NCI-H460 (cell line): ENCODE results near the gene TEP1. TPM values are rescaled to one million over a fixed set of nuclear protein-coding genes. Genes with fewer than 3 reads are reported as not detected.

Experiments used
- DNase-seq: peaks from one replicate; pipeline ENCODE4 v3.0.0-alpha.2; 2016; ENCODE audit warnings: low read depth; ENCODE audit errors: extremely low read depth
- total RNA-seq: library from RNA; depleted of rRNA; stranded (reverse); fragments of >200 nt; shearing (Covaris generic); gene quantifications from 2 replicates; pipeline ENCODE4 v1.2.3, GENCODE V29; 2014

TEP1 gene
- total RNA-seq, 1 experiment from 2014 or later, result 13.3 TPM

DNA sequence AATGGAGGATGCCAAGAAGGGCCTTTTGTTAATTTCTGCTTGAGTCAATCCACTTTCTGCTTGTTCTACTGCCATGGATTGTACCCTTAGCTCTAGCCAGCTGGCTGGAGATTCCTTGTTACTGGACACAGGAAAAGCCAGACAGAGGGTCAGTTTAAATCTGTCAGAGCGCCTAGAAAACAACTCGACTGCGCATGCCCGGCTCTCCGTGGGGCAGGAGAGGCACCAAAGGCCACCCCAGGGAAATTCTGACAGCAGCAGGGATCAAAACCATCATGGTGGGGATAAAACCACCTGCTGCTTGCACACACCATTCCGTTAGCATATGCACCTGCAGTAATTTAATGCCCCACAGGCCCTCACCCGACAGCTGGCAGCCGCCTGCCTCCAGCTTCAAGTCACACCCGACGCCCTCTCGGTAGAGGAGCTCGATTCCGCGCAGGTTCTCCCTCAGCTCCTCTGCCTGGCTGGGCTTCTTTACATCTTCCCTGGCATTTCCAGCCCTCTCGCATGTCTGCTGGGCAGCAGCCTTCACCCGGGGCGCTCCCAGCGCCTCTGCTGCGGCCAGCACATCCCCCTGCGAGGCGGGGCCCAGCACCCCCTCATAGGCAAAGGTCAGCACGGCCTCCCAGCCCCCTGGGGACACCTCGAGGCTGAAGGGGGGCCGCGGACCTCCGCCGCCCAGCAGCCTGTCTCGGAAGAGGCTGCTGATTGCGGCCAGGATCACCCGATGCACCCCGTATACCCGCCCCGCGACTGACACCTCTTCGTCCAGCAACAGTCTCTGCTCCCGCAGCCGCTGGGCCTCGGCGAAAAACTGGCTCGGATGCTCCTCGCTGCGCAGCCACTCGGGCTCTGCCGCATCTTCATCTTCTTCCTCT, 21.6 kb upstream of the TEP1 start:
- DNase-seq, result no peak

DNA sequence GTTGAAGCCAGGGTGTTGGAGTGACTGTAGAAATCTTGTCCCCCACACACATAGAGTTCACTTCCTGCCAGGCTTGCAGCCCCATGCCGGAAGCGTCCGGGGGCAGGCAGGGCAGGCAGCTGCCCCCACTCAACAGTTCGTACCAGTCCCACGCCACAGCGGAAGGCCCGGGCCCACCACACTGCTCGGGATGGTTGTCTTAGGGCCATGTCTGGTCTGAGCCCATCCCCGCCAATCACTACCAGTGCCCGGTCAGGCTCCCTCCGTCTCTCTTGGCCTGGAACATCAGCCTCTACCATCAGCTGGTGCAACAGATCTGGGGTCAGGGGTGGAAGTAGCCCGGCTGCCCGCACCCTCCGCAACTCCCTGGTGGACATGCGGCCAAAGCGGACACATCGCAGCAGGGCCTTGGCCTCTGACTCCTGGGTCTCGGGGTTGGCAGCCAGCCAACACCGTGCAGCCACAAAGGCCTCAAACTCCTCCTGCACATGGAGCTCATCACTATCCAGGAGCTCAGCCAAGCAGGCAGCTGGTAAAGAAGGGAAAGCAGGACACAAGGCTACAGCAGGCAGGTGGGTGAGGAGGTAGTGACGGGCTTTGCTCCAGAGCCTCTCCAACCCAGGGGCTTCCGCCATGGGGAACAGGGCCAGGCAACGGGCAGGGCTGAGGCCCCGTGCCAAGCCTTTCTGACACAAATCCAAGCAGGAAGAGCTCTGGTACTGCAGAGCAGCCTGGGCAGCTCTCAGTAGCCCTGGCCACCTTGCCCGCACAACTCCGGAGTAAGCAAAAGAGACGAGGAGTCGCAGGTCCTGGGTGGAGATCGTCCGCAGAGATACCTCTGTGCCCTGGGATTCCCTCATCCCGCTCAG, 16.7 kb upstream of the TEP1 start:
- DNase-seq, result no peak

DNA sequence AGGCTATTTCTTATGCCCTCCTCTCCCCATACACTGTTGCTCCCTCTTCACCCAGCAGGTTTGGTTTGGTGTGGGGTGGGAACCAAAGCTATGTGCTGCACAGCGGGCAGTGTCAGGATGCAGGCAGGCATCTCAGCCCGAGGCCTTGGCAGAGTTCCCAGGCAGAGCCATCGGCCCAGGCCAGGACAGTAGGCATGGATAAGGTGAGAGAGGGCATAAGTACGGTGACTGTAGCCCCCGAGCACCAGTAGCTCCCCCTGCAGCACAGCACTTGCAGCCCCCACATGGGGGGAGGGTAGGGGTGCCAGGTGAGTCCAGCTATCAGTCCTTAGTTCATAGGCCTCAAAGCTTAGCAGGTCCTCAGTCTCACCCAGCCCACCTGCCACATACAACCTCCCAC, 15.5 kb upstream of the TEP1 start:
- DNase-seq, result no peak

DNA sequence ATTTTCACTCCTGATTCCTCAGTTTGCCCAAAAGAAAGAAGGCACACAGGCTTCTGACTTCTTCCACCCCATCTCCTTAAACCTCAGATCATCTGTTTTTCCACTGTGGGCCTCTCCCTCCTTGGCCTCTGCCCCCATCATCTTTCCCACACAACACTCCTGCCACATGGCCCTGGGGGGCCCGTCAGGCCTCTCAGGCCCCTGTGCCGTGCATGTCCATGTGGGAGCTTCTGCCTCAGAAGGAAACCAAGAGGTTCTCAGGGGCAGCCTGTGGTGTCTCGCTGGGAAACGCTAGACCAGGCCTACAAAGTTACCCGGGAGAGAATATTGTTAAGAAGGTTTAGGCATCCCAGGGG, 14.7 kb upstream of the TEP1 start:
- no peak for DNase-seq

DNA sequence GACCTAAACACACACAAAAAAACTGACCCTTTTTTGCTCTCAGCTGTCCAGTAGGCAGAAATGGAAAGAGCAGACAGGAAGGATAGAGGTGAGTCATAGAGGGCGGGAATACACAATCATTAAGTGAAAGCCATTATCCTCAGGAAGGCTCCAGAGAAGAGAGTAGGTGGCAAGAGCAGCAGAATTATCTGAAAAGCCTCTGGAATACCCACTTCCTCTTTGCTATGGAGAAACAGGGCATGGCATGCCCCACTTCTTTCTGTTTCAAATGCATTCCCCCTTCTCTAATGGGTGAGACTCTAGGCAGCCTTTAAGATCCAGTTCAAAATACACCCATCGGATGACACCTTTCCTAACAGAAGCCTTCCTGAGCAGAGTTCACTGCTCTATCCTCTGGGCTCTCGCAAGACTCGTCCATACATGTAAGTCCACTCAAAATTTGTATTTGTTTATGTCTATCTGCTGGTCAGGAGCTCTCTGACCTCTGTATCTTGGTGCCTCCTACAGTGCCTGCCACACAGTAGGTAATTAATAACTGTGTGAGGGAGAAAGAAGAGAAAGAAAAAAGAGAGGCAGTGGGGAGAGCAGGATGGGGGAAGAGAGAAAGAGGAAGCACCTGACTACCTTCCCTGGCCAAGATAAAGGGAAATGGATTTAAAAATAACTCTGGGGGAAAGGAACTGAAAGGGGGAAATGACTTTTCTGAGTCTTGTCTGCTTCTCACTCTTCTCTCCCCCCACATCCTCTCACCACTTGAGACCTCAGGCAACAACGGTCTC, 14.1 kb upstream of the TEP1 start:
- DNase-seq, result peak; percentile 33

DNA sequence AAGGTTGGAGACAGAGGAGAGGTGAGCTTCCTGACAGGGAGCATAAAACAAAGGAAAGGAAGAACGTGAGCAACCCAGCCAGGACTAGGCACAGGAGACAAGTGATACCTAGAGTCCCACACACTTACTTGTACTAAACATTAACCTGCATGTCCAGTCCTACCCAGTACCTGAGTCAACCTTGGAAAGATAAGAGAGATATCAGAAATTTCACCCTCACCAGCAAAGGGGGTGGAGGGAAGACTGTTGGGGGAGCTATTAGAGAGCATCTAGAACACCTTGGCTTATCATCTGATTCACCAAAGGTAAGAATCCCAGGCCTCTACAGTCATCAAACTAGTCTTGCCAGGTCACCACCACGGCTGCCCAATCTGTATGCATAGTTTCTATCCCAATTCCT, 11.6 kb upstream of the TEP1 start:
- no peak for DNase-seq

DNA sequence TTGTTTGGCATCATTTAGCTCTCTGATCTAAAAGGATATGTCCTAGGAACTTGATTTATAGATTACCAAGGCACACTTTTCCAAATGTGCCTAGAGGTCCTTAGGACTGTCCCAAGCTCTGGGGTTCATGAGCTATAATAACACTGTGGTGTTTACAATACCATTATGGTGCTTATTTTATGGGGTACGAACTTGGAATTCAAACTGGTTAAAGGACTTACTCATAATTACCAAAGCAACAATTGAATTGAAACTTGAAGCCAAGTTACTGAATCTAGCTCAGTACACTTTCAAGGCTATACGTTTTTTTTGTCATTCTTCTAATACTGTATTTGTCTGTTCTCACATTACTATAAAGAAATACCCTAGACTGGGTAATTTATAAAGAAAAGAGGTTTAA, 9.6 kb upstream of the TEP1 start:
- DNase-seq, result no peak

DNA sequence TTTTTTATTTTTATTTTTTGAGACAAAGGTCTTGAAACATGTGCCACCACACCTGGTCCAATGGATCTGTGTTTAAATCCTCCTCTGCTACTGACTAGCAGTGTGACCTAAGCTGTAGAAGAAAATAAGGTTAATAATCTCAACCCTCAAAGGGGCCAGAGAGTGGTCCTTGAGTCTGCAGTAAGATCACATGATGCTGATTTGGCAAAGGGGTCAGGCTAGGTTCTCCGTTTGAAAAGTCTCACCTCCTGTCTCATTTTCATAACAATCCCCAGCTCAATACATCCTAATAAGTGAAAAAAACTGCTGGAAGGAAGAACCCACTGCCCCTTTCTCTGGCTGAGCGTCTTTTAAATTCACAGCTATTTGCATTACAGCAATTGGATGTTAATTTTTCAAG, 8.0 kb upstream of the TEP1 start:
- no peak for DNase-seq

DNA sequence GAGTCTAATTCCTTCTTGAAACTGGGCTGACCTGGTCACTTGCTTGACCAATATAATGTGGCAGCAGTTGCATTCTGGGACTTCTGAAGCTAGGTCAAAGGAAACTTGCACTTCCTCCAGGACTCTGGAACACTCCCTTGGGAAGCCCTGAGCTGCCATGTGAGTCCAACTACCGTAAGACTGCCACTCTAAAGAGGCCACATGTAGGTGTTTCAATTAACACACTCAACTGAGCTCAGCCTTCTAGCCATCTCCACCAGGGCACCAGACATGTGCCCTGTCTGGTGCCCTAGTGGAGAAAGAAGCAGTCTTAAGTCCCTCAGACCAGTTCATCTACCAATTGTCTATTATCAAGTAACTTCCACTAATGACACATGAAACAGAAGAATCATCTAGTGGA, 6.1 kb upstream of the TEP1 start:
- DNase-seq, result no peak

DNA sequence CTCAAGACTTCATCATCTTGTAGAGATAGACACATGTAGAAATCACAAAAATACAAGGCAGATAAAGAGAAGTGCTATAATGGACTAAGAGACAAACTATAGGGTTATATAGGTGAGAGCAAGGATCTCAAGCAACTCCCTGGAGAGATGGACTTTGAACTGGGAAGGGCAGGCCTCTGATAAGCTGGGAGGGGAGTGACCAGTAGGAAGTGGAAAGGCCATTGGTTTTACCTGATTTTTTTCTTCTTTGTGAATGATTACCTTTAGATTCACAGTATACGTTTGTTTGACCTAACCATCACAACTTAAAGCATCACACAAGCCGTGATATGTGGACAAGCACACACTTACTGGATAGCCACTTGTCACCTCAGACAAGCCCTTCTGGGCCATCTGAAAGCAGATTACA, 5.2 kb upstream of the TEP1 start:
- no peak for DNase-seq

DNA sequence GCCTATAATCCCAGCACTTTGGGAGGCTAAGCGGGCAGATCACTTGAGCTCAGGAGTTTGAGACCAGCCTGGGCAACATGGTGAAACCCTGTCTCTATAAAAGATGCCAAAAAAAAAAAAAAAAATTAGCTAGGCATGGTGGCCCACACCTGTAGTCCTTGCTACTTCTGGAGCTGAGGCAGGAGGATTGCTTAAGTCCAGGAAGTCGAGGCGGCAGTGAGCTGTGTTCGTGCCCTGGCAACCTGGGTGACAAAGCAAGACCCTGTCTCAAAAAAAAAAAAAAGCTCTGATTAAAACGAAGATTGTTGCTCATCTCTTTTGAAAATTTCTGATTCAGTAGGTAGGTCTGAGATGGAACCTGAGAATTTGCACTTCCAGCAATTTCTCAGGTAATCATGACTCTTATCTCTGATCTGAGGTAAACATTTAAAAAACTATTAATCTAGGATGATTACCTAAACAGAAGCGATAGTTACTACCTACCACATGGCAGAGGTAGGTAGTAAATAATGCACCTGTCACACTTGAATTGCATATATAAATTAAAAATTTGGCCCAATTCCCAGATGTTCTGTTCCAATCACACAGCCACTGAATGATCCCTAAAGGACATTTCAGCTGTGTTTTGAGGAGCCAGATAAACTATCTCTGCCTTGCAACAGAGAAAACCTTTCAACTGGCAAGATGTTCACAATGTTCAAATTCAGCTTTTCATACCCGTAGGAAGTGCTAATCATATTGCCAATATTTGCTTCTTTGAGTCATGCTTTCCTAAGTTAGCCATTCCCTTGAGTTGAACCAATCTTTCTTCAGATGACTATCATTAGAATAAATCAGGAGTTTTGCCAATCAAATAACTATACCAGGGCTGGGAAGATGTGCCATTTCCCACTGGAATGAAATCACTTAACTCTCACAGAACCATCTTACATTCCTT, 4.2 kb upstream of the TEP1 start:
- no peak for DNase-seq

DNA sequence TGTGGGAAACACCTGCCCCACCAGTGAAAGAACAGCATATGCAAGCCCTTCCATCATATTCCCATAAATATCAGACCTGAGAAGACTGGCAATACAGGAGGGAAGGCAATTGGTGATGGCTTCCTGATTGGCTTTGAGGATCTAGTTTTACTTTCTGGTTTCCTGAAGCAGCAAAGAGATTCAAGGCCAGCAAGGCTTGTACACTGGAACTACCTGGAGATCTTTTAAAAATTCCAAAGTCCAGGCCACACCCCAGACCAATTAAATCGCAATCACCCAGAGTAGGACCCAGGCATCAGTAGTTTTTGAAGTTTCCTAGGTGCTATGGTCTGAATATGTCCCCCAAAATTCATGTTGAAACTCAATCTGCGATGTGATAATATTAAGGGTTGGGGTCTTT, 2.9 kb upstream of the TEP1 start:
- DNase-seq, result no peak

DNA sequence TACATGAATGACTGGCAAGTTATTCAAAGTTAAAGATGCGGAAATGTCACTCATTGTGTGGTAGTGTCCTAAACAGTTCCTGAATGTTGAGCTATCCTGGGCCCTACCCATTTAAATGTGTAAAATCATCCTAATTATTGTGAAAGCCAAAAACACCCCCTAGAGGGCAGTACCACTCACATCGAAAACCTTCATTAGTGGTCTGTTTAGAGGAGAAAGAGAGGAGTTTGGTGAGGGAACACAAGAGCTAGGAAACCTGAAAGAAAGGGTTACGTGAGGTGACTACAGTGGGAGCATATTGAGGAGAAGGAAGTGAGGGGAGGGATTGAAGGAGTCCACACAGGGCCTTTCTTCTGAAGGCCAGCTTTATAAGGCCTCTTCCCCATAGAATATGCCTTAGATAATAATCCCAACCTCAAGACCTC, 2.5 kb upstream of the TEP1 start:
- DNase-seq, result peak; percentile 54

DNA sequence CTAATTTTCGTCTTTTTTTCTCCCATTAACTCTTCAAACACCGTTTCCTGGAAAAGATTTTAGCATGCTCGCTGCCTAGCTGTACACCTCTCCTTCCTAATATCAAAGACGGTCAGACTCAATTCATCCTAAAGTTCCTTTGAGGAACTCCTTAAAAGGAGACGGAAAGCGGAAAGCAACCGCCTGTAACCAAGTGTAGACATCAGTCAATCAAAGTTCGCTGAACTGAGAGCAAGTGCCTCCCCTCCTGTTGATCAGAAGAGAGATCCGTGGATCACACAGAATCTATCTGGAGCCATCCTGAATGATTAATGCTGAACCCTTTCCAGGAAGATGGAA, 412 bp upstream of the TEP1 start:
- peak; percentile 4 for DNase-seq

DNA sequence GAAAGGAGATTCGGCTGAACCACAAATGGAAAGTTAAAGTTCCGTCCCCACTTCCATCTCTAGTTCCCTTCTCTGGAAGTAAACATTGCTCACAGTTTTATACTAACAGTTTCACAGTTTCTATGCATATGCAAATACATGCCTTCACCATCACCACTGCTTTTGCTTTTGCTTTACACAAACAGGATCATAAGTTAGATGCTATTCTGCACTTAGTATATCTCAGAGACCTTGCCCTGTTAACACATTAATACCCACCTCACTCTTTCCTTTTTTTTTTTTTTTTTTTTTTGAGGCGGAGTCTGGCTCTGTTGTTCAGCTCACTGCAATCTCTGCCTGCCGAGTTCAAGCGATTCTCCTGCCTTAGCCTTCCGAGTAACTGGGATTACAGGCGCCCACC, 890 bp downstream of the TEP1 start:
- no peak for DNase-seq

DNA sequence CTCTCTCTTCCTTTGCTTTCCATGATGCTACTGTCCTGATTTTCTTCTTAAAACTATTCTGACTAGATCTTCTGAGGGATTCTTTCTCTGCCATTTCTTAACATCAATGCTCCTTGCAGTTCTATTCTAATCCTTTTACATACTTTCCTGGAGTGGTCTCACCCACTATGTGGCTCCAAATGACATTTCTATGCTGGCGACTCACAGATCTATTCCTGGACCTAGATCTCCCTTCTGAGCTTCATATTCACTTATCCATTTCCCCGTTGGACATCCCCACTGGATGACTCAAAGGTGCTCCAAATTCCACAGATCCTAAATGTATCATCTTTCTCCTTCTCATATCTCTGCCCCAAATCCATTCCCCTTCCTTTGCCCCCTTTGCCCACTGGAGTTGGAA, 4.1 kb downstream of the TEP1 start:
- no peak for DNase-seq

DNA sequence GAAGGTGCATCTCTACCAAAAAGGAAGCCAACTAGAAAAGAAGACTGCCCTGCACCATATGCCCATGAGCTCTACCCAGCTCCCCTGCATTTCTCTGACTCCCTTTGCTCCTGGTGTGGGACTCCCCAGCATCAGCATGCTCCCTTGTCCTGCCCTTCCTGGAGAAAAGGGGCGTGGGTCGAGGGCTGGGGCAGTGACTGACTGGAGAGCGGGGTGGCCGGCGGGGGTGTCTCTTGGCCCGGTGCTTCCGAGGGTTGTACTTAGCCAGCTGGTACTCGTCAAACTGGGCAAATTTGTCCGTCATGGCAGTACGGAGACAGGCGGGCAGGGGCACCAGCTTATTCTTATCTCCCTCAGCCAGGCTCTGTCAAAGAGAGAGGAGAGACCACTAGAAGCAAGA, 9.8 kb downstream of the TEP1 start:
- no peak for DNase-seq

DNA sequence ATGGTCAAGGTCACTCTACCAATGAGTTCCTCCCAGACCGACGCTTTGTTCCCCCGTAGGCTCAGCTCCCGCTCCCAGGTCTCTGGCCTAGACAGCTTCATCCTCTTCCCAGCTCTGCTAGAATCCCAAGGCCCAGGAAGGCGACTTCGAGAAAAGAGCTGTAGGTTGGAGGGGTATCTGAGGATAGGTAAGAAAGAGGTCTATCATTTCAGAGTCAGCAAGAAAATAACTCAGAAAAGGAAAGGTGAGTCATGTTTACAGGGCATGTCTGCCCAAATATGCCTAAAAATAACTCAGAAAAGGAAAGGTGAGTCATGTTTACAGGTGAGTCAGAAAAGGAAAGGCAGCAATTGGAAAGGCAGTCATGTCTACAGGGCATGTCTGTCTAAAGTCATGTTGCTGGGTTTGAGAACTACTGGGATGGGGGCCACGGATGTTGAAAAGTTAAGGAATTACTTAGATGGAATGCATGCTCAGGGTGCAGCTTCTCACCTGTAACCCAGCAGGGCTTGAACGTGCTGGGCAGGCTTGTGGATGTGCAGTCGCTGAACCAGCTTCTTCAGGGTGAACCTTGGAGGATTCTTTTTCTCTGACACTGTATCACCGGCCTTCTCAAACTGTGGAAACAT, 12.2 kb downstream of the TEP1 start:
- DNase-seq, result no peak

DNA sequence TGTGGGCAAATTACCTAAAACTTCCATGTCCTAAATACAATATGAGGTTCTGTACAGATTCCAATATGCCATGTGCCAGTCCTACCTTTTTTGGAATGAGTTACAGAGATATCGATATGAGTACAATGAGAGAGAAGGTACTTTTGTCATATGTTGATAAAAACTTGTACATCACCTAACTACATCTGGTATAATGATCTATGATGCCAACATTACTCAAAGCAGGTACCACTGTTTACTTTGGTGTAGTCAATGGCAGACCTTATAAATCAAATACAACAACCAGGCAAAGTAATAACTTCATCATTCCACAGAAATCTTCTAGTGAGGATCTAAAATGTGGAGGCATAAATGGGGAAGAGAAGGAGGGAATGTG, 12.7 kb downstream of the TEP1 start:
- no peak for DNase-seq

DNA sequence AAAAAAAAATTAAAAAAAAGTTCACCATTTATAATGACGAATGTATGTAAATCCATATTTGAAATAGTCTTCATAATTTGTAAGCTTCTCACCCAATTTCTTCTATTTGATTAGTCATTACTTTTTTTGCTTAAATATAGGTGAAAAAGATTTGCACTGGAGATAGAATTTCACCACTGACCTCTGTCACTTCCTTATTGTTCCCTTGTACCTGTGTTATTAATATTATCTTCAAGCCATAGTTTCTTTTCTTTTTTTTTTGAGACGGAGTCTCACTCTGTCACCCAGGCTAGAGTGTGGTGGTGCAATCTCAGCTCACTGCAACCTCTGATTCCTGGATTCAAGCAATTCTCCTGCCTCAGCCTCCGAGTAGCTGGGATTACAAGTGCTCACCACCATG, 15.8 kb downstream of the TEP1 start:
- DNase-seq, result no peak
